Central memory CD8-positive, alpha-beta T cell (primary cell): ENCODE data around the gene PACSIN1.

Source experiments
- ATAC-seq: fragments of 150-1000 bp; cut with Tn5 transposase; replicated peaks from 2 replicates; pipeline ENCODE4 v1.10.0; 2022; ENCODE audit warnings: mild to moderate bottlenecking, moderate FRiP score, moderate number of reproducible peaks; ENCODE audit not compliant: poor library complexity, severe bottlenecking; ENCODE audit errors: extremely low read depth
- DNase-seq, 2 donors: peaks; one replicate each; pipeline ENCODE4 v3.0.0; 2021; ENCODE audit warnings: low spot score in 2 of 2
- H3K27ac Mint-ChIP-seq: one replicate; pipeline ENCODE4 v1.8.0; 2022; ENCODE audit warnings: low read depth, mild to moderate bottlenecking, moderate library complexity, mixed read lengths
- H3K27me3 Mint-ChIP-seq: one replicate; pipeline ENCODE4 v1.8.0; 2022; ENCODE audit warnings: mixed read lengths
- H3K36me3 Mint-ChIP-seq: one replicate; pipeline ENCODE4 v1.8.0; 2022; ENCODE audit warnings: mild to moderate bottlenecking, moderate library complexity, mixed read lengths; ENCODE audit not compliant: insufficient read depth
- H3K4me1 Mint-ChIP-seq: one replicate; pipeline ENCODE4 v1.8.0; 2022; ENCODE audit warnings: mixed read lengths
- H3K4me3 Mint-ChIP-seq: one replicate; pipeline ENCODE4 v1.8.0; 2022; ENCODE audit warnings: mild to moderate bottlenecking, moderate library complexity, mixed read lengths
- H3K9me3 Mint-ChIP-seq: one replicate; pipeline ENCODE4 v1.8.0; 2022; ENCODE audit warnings: mixed read lengths

PACSIN1 gene

GRCh38 chr6:34439442-34439841 lies 26.4 kb upstream of the PACSIN1 start:
- ATAC-seq (no peak), DNase-seq (no peak)
- Mint-ChIP-seq H3K27ac (no peak overlapping the region), H3K4me1 (no peaks in the 10 kb centered on the region), H3K27me3 (no peaks in the 10 kb centered on the region), H3K9me3 (no peaks in the 10 kb centered on the region), H3K36me3 (no peaks in the 10 kb centered on the region), H3K4me3 (no peak overlapping the region)

- no peaks in the 10 kb centered on the region for H3K9me3 Mint-ChIP-seq
- ATAC-seq, result no peak
These were observed 24.4 kb upstream of the PACSIN1 start for GRCh38 chr6:34441526-34441925.

GRCh38 chr6:34445313-34445860 lies 20.5 kb upstream of the PACSIN1 start:
- H3K27me3 Mint-ChIP-seq, result no peaks in the 10 kb centered on the region
- H3K27ac Mint-ChIP-seq, result no peak overlapping the region
- H3K9me3 Mint-ChIP-seq, result no peaks in the 10 kb centered on the region
- H3K4me1 Mint-ChIP-seq, result no peaks in the 10 kb centered on the region
- ATAC-seq, result no peak
- H3K36me3 Mint-ChIP-seq, result no peaks in the 10 kb centered on the region
- H3K4me3 Mint-ChIP-seq, result no peak overlapping the region
- no peak for DNase-seq

More at GRCh38 chr6:34441526-34441925, 24.4 kb upstream of the PACSIN1 start:
- Mint-ChIP-seq H3K4me1 (no peaks in the 10 kb centered on the region), H3K4me3 (no peak overlapping the region), H3K27me3 (no peaks in the 10 kb centered on the region), H3K27ac (no peak overlapping the region), H3K36me3 (no peaks in the 10 kb centered on the region)
- DNase-seq, result no peak

- Mint-ChIP-seq H3K27ac (no peak overlapping the region), H3K36me3 (no peaks in the 10 kb centered on the region), H3K27me3 (no peaks in the 10 kb centered on the region), H3K9me3 (peaks cover 6% of the 10 kb centered on the region), H3K4me1 (no peaks in the 10 kb centered on the region), H3K4me3 (no peak overlapping the region)
- ATAC-seq (no peak), DNase-seq (no peak)
These were observed 18.5 kb upstream of the PACSIN1 start for GRCh38 chr6:34447386-34447785.

- Mint-ChIP-seq H3K36me3 (no peaks in the 10 kb centered on the region), H3K27me3 (no peaks in the 10 kb centered on the region), H3K4me3 (no peak overlapping the region), H3K9me3 (peaks cover 6% of the 10 kb centered on the region), H3K4me1 (no peaks in the 10 kb centered on the region), H3K27ac (no peak overlapping the region)
- DNase-seq (no peak), ATAC-seq (no peak)
These were observed 18.0 kb upstream of the PACSIN1 start for GRCh38 chr6:34447910-34448309.

GRCh38 chr6:34451192-34451591 lies 14.7 kb upstream of the PACSIN1 start:
- H3K4me1 Mint-ChIP-seq, result no peaks in the 10 kb centered on the region
- H3K4me3 Mint-ChIP-seq, result no peak overlapping the region
- peaks cover 6% of the 10 kb centered on the region for H3K9me3 Mint-ChIP-seq
- no peak overlapping the region for H3K27ac Mint-ChIP-seq
- ATAC-seq, result no peak
- no peak for DNase-seq
- H3K27me3 Mint-ChIP-seq, result no peaks in the 10 kb centered on the region
- no peaks in the 10 kb centered on the region for H3K36me3 Mint-ChIP-seq

GRCh38 chr6:34455831-34456230 lies 10.0 kb upstream of the PACSIN1 start:
- no peak for ATAC-seq
- no peak for DNase-seq
- Mint-ChIP-seq H3K4me1 (no peaks in the 10 kb centered on the region), H3K4me3 (no peak overlapping the region), H3K36me3 (no peaks in the 10 kb centered on the region), H3K9me3 (peaks cover 6% of the 10 kb centered on the region), H3K27me3 (no peaks in the 10 kb centered on the region), H3K27ac (no peak overlapping the region)

- Mint-ChIP-seq H3K9me3 (no peaks in the 10 kb centered on the region), H3K4me1 (no peaks in the 10 kb centered on the region), H3K36me3 (no peaks in the 10 kb centered on the region), H3K4me3 (no peak overlapping the region), H3K27ac (no peak overlapping the region), H3K27me3 (no peaks in the 10 kb centered on the region)
- DNase-seq, result no peak
- no peak for ATAC-seq
These were observed 8.5 kb upstream of the PACSIN1 start for GRCh38 chr6:34457382-34457741.

GRCh38 chr6:34457742-34458735 lies 7.8 kb upstream of the PACSIN1 start:
- no peaks in the 10 kb centered on the region for H3K27me3 Mint-ChIP-seq
- no peak overlapping the region for H3K27ac Mint-ChIP-seq
- H3K4me1 Mint-ChIP-seq, result no peaks in the 10 kb centered on the region
- no peaks in the 10 kb centered on the region for H3K36me3 Mint-ChIP-seq
- DNase-seq, result no peak
- no peaks in the 10 kb centered on the region for H3K9me3 Mint-ChIP-seq
- no peak overlapping the region for H3K4me3 Mint-ChIP-seq
- ATAC-seq, result no peak

- H3K4me3 Mint-ChIP-seq, result no peak overlapping the region
- ATAC-seq, result peak; percentile 40
- H3K9me3 Mint-ChIP-seq, result no peaks in the 10 kb centered on the region
- peaks cover under 1% of the 10 kb centered on the region for H3K4me1 Mint-ChIP-seq
- no peak overlapping the region for H3K27ac Mint-ChIP-seq
- DNase-seq, result peak in 1 of 2 donors; percentile 36
- H3K27me3 Mint-ChIP-seq, result peaks cover 3% of the 10 kb centered on the region
- no peaks in the 10 kb centered on the region for H3K36me3 Mint-ChIP-seq
These were observed 5.8 kb upstream of the PACSIN1 start for GRCh38 chr6:34459899-34460593.

- Mint-ChIP-seq H3K4me1 (peaks cover 5% of the 10 kb centered on the region), H3K27ac (no peak overlapping the region), H3K36me3 (no peaks in the 10 kb centered on the region), H3K27me3 (peaks cover 9% of the 10 kb centered on the region), H3K4me3 (no peak overlapping the region), H3K9me3 (no peaks in the 10 kb centered on the region)
- DNase-seq, result no peak
- ATAC-seq, result no peak
These were observed 4.9 kb upstream of the PACSIN1 start for GRCh38 chr6:34460796-34461507.

GRCh38 chr6:34462010-34462409 lies 3.9 kb upstream of the PACSIN1 start:
- Mint-ChIP-seq H3K36me3 (no peaks in the 10 kb centered on the region), H3K27me3 (peaks cover 9% of the 10 kb centered on the region)

More at GRCh38 chr6:34462010-34462409, 3.9 kb upstream of the PACSIN1 start:
- Mint-ChIP-seq H3K9me3 (no peaks in the 10 kb centered on the region), H3K4me3 (no peak overlapping the region), H3K4me1 (peaks cover 5% of the 10 kb centered on the region), H3K27ac (no peak overlapping the region)
- ATAC-seq, result no peak
- DNase-seq, result no peak
